Thyroid gland (tissue), 4 donors: Measurements from ENCODE around the gene SGPP2.

Experiments used
- POLR2A ChIP-seq, 2 donors: fragments of 450-650 bp; IDR thresholded peaks; one replicate each; pipeline ENCODE4 v1.6.1; 2017; ENCODE audit warnings: antibody characterized with exemption in 2 of 2, mild to moderate bottlenecking in 2 of 2, moderate library complexity in 1 of 2
- TF ChIP-seq, protein P1 (sequence below), 6 experiments: fragments of 200-600 bp in 3 of 6; fragments of 450-650 bp in 3 of 6; sonication (generic) in 3 of 6; IDR thresholded peaks; one replicate each; pipeline ENCODE4 v1.5.1; 2016 to 2019; ENCODE audit warnings: antibody characterized with exemption in 6 of 6, mild to moderate bottlenecking in 2 of 6, inconsistent platforms in 1 of 6, moderate library complexity in 1 of 6

DNA sequence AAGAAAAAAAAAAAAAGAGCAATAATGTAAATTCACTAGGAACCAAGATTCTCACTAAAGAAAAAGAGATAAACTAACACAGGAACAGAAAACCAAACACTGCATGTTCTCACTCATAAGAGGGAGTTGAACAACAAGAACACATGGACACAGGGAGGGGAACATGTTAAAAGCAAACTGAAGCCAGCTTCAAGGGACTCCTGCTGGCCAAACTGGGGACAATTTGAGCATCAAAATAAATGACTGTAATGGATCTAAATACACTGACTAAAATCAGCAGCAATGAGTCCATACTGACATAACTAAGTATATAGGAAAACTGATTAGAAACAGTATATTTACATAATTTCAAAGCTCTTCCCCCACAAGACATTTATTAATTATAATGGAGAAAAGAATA lies 158.6 kb downstream of the SGPP2 start:
- TF ChIP-seq, protein P1, sequence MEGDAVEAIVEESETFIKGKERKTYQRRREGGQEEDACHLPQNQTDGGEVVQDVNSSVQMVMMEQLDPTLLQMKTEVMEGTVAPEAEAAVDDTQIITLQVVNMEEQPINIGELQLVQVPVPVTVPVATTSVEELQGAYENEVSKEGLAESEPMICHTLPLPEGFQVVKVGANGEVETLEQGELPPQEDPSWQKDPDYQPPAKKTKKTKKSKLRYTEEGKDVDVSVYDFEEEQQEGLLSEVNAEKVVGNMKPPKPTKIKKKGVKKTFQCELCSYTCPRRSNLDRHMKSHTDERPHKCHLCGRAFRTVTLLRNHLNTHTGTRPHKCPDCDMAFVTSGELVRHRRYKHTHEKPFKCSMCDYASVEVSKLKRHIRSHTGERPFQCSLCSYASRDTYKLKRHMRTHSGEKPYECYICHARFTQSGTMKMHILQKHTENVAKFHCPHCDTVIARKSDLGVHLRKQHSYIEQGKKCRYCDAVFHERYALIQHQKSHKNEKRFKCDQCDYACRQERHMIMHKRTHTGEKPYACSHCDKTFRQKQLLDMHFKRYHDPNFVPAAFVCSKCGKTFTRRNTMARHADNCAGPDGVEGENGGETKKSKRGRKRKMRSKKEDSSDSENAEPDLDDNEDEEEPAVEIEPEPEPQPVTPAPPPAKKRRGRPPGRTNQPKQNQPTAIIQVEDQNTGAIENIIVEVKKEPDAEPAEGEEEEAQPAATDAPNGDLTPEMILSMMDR (IDR thresholded peaks at IDR 0.05), result peak in 5 of 6 experiments; percentile 9 to 40 (median 22)
- TF ChIP-seq POLR2A (IDR thresholded peaks at IDR 0.05), result no peak
